Colonic mucosa (tissue), 4 donors: Measurements from ENCODE around the gene DIAPH3. TPM values are rescaled to one million over a fixed set of nuclear protein-coding genes. Genes with fewer than 3 reads are reported as not detected.

Experiments used
- DNase-seq: peaks from one replicate; pipeline ENCODE4 v3.0.0-alpha.2; 2020
- H3K27ac ChIP-seq: fragments of 200-600 bp; one replicate; pipeline ENCODE4 v1.8.0; 2021
- H3K27me3 ChIP-seq: fragments of 200-600 bp; one replicate; pipeline ENCODE4 v1.8.0; 2021
- H3K36me3 ChIP-seq: fragments of 200-600 bp; one replicate; pipeline ENCODE4 v1.8.0; 2021
- H3K4me1 ChIP-seq: fragments of 200-600 bp; one replicate; pipeline ENCODE4 v1.8.0; 2021; ENCODE audit warnings: mild to moderate bottlenecking
- H3K4me3 ChIP-seq: fragments of 200-600 bp; one replicate; pipeline ENCODE4 v1.8.0; 2021
- H3K9ac ChIP-seq, 2 donors: one replicate each; pipeline ENCODE4 v1.7.0; 2013; ENCODE audit warnings: control low read depth in 2 of 2, low read depth in 2 of 2, low read length in 2 of 2
- H3K9me3 ChIP-seq: fragments of 200-600 bp; one replicate; pipeline ENCODE4 v1.8.0; 2021
- intact Hi-C: fragments of 100-400 bp; cut with DNase I; formaldehyde crosslinking; loops from one replicate; pipeline ENCODE4 v1.14.1; 2022
- total RNA-seq, 2 donors: library from RNA; stranded (reverse); fragmentation: NEBNext Ultra II Directional in 1 of 2; extraction: Animal tissue kit (Norgen Biotek cat#: 25700) in 1 of 2; gene quantifications; one replicate each; pipeline ENCODE4 v1.2.1, GENCODE V29; 2021
- TF ChIP-seq, protein P1 (sequence below): fragments of 200-600 bp; IDR thresholded peaks from one replicate; pipeline ENCODE4 v1.8.0; 2022; ENCODE audit warnings: antibody characterized with exemption, mild to moderate bottlenecking
- donor health status: healthy.
- donor health status: DM: no; HTN: no; CAD: no.
- donor health status: DM: no; HTN: no; CAD: no.

DIAPH3 gene
- total RNA-seq, 2 donors from 2014 or later = 5.1 to 14.5 TPM

DNA sequence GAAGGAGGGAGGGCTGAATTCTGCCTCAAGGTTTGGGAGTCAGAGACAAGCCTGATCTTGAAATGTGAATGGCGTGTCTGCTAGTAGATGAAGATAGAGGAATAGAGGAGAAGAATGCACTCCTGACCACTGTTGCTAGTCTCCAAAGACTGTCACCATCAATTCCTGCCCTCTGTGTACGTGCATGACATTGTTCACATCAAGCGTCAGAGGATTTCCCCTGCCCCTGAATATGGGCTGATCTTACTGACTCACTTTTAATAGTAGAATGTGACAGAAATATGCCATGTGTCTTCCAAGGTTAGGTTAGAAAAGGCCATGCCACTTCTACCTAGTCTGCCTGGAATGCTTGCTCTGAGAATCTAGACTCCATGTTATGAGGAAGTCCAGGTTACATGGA, 538.6 kb downstream of the DIAPH3 start:
- Histone ChIP-seq H3K4me1 (no peaks in the 10 kb centered on the region), H3K4me3 (no peak overlapping the region), H3K36me3 (no peaks in the 10 kb centered on the region), H3K9me3 (no peaks in the 10 kb centered on the region), H3K27me3 (no peaks in the 10 kb centered on the region), H3K9ac (no peak overlapping the region), H3K27ac (no peak overlapping the region)
- DNase-seq = no peak
- intact Hi-C loops = no loop called here
- TF ChIP-seq, protein P1, sequence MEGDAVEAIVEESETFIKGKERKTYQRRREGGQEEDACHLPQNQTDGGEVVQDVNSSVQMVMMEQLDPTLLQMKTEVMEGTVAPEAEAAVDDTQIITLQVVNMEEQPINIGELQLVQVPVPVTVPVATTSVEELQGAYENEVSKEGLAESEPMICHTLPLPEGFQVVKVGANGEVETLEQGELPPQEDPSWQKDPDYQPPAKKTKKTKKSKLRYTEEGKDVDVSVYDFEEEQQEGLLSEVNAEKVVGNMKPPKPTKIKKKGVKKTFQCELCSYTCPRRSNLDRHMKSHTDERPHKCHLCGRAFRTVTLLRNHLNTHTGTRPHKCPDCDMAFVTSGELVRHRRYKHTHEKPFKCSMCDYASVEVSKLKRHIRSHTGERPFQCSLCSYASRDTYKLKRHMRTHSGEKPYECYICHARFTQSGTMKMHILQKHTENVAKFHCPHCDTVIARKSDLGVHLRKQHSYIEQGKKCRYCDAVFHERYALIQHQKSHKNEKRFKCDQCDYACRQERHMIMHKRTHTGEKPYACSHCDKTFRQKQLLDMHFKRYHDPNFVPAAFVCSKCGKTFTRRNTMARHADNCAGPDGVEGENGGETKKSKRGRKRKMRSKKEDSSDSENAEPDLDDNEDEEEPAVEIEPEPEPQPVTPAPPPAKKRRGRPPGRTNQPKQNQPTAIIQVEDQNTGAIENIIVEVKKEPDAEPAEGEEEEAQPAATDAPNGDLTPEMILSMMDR = no peak

DNA sequence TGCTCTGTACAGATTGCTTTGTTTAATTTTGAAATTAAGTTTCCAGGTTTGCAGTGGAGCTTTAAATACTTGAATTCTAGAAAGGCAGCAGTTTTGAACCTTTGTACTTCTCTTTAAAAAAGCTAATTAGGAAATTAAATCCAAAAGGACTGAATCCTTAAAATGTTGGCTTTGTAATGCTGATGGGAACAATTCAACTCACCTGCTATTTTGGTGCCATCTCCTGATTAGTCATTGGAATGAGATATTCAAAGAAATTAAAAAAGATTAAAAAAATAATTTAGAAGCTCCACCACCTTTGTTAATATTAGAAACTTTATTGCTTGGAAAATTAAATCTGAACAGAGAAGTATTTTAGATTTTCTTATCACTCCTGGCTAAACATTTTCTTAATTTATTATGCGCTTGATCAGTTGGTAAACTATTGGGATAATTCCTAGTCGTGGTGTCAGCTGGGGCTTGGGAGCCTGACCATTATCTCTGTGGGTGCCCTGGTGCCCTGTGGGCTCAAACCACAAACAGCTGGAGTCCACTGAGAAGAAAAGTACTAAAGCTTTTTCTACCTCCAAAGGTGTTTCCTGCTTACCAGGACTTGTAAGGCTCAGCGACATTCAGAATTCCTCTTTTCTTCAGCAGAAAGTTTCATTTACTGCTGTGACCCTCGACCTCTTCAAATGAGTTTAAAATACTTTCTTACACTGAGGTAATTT, 540.4 kb downstream of the DIAPH3 start:
- TF ChIP-seq, protein P1 = no peak
- Histone ChIP-seq H3K4me3 (no peak overlapping the region), H3K27ac (no peak overlapping the region), H3K36me3 (no peaks in the 10 kb centered on the region), H3K9me3 (no peaks in the 10 kb centered on the region), H3K4me1 (no peaks in the 10 kb centered on the region), H3K9ac (no peak overlapping the region), H3K27me3 (no peaks in the 10 kb centered on the region)
- no peak for DNase-seq
- intact Hi-C loops = no loop called here

DNA sequence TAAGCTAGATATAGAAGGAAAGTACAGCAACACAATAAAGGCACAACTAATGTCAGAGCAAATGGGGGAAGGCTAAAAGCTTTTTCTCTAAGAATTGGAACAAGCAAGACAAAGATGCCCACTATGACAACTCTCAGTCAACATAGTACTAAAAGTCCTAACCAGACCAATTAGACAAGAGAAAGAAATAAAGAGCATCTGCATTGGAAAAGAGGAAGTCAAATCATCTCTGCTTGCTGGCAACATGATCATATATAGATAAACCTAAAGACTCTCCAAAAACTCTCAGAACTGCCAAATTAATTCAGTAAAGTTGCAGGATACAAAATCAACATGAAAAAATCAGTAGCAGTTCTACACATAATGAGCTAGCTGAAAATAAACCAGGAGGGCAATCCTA, 542.0 kb downstream of the DIAPH3 start:
- Histone ChIP-seq H3K36me3 (no peaks in the 10 kb centered on the region), H3K4me1 (no peaks in the 10 kb centered on the region), H3K4me3 (no peak overlapping the region), H3K9me3 (no peaks in the 10 kb centered on the region), H3K27ac (no peak overlapping the region), H3K27me3 (no peaks in the 10 kb centered on the region), H3K9ac (no peak overlapping the region)
- DNase-seq = no peak
- TF ChIP-seq, protein P1 = no peak
- intact Hi-C loops = no loop called here

Other genes starting within 250 kb of the DIAPH3 start
- 10 to 100 TPM; 21.0 to 25.9 TPM for gene TDRD3, start 233.3 kb upstream of the DIAPH3 start, total RNA-seq